WTC11 (cell line): ENCODE measurements around the gene CCR9.
A peak's percentile ranks its signal among the peaks of the same experiment; 100 is the strongest.

Experiments
- ATF2 ChIP-seq: sonication (generic); formaldehyde crosslinking; IDR thresholded peaks from 2 replicates; pipeline ENCODE4 v1.8.1; 2022; ENCODE audit warnings: low read depth, missing genetic modification reagents, borderline replicate concordance
- CTCF ChIP-seq: fragments of 200-600 bp; IDR thresholded peaks from 2 replicates; pipeline ENCODE4 v1.8.0; 2022; ENCODE audit warnings: antibody characterized with exemption
- E2F4 ChIP-seq: sonication (generic); formaldehyde crosslinking; IDR thresholded peaks from 2 replicates; pipeline ENCODE4 v1.8.1; 2022; ENCODE audit warnings: low read depth, mild to moderate bottlenecking, moderate library complexity, missing genetic modification reagents, borderline replicate concordance
- HMGXB4 ChIP-seq: sonication (generic); formaldehyde crosslinking; IDR thresholded peaks from 2 replicates; pipeline ENCODE4 v1.8.1; 2023; ENCODE audit warnings: mild to moderate bottlenecking, moderate library complexity, missing genetic modification reagents
- JAZF1 ChIP-seq: fragments of 250-450 bp; sonication (Bioruptor Pico); IDR thresholded peaks from 2 replicates; pipeline ENCODE4 v1.9.0; 2021; ENCODE audit warnings: moderate library complexity, mild to moderate bottlenecking, inconsistent platforms
- NR3C1 ChIP-seq: sonication (generic); formaldehyde crosslinking; conservative IDR thresholded peaks from 2 replicates; pipeline ENCODE4 v1.8.1; 2023; ENCODE audit warnings: low read depth, mild to moderate bottlenecking, missing genetic modification reagents
- ZBTB43 ChIP-seq: sonication (generic); formaldehyde crosslinking; IDR thresholded peaks from 2 replicates; pipeline ENCODE4 v1.8.1; 2023; ENCODE audit warnings: mild to moderate bottlenecking, missing genetic modification reagents

- TF ChIP-seq CTCF (peak; percentile 77), JAZF1 (CRISPR knock-in tag) (no peak), NR3C1 (CRISPR knock-in tag) (no peak), HMGXB4 (CRISPR knock-in tag) (no peak), ZBTB43 (CRISPR knock-in tag) (no peak), E2F4 (no peak), ATF2 (CRISPR knock-in tag) (no peak)
These were observed 52.5 kb downstream of the CCR9 start for GRCh38 chr3:45938864-45939263.
